Measurements from ENCODE around the gene RNF135.
"Not testable (repeated sequence)": the region's sequence is repeated elsewhere in the genome, so short reads cannot be mapped to it uniquely, and the experiment has no call there.

Gene RNF135

GRCh38 chr17:30956764-30957374 lies 14.0 kb upstream of the RNF135 start:
- no peak for DNase-seq

- DNase-seq, result no peak
These were observed 13.1 kb upstream of the RNF135 start for GRCh38 chr17:30957741-30958140.

GRCh38 chr17:30958187-30958586 lies 12.7 kb upstream of the RNF135 start:
- no peak for DNase-seq

- peak; percentile 22 for DNase-seq
These were observed 9.3 kb upstream of the RNF135 start for GRCh38 chr17:30961209-30962188.

- not testable (repeated sequence) for DNase-seq
These were observed 6.5 kb upstream of the RNF135 start for GRCh38 chr17:30964312-30964711.

GRCh38 chr17:30964876-30965275 lies 6.0 kb upstream of the RNF135 start:
- DNase-seq, result no peak

GRCh38 chr17:30965686-30966085 lies 5.2 kb upstream of the RNF135 start:
- DNase-seq, result no peak

- DNase-seq, result not testable (repeated sequence)
These were observed 2.9 kb upstream of the RNF135 start for GRCh38 chr17:30967911-30968310.

- peak; percentile 31 for DNase-seq
These were observed 629 bp upstream of the RNF135 start for GRCh38 chr17:30969989-30970830.

- no peak for DNase-seq
These were observed 4.4 kb downstream of the RNF135 start for GRCh38 chr17:30975042-30975820.

- not testable (repeated sequence) for DNase-seq
These were observed 9.1 kb downstream of the RNF135 start for GRCh38 chr17:30979919-30980318.

- DNase-seq, result no peak
These were observed 11.0 kb downstream of the RNF135 start for GRCh38 chr17:30981531-30982519.

- no peak for DNase-seq
These were observed 12.0 kb downstream of the RNF135 start for GRCh38 chr17:30982855-30983254.

GRCh38 chr17:30990458-30990857 lies 19.6 kb downstream of the RNF135 start:
- no peak for DNase-seq

- no peak for DNase-seq
These were observed 21.7 kb downstream of the RNF135 start for GRCh38 chr17:30992551-30992950.

GRCh38 chr17:30995347-30995746 lies 24.5 kb downstream of the RNF135 start:
- no peak for DNase-seq

GRCh38 chr17:30996486-30996885 lies 25.6 kb downstream of the RNF135 start:
- DNase-seq, result no peak

- DNase-seq, result no peak
These were observed 26.4 kb downstream of the RNF135 start for GRCh38 chr17:30997270-30997669.

GRCh38 chr17:30997842-30998241 lies 27.0 kb downstream of the RNF135 start:
- DNase-seq, result no peak

- no peak for DNase-seq
These were observed 31.2 kb downstream of the RNF135 start for GRCh38 chr17:31002047-31002446.

- no peak for DNase-seq
These were observed 32.5 kb downstream of the RNF135 start for GRCh38 chr17:31003225-31003866.

All from activated CD4-positive, alpha-beta T cell treated with anti-CD3 and anti-CD28 coated beads for 48 hours (primary cell).